ENCODE measurements around the gene PTPRD. TPM values are rescaled to one million over a fixed set of nuclear protein-coding genes. Genes with fewer than 3 reads are reported as not detected.

PTPRD gene
- total RNA-seq, 3 donors from 2014 or later (not counting 1 experiment from before 2014, with no cell fraction given): 0.05 to 0.68 TPM; not detected in 1

DNA sequence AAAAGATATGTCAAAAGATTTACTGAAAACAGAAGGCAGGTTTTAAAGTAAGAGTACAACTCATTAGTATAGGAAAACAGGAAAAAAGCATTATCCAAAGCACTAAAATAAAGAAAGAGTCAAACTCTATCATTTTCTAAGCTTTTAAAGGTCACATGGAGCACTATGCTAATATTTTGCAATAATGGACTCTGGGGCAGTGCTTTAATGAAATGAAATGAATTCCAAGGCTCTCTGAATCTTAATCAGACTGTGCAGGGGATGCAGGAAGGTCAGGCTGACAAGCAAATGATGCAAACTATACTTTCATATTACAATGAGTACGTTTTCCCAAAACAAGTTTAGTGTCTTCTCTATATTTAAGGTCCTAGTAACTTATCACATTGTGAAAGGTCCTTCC lies 1831.3 kb downstream of the PTPRD start:
- Histone ChIP-seq H3K4me3 (ENCODE audit: low read length) (no peak overlapping the region), H3K36me3 (ENCODE audit: control insufficient read depth, insufficient read depth, low read length) (no peaks in the 10 kb centered on the region), H3K4me1 (ENCODE audit: control insufficient read depth, insufficient read depth, low read length) (no peaks in the 10 kb centered on the region), H3K9me3 (ENCODE audit: control insufficient read depth, insufficient read depth, low read length) (no peaks in the 10 kb centered on the region), H3K27me3 (ENCODE audit: control insufficient read depth, insufficient read depth, low read length) (no peaks in the 10 kb centered on the region), H3K27ac (ENCODE audit: low read length) (no peak overlapping the region)
- TF ChIP-seq, protein P1, sequence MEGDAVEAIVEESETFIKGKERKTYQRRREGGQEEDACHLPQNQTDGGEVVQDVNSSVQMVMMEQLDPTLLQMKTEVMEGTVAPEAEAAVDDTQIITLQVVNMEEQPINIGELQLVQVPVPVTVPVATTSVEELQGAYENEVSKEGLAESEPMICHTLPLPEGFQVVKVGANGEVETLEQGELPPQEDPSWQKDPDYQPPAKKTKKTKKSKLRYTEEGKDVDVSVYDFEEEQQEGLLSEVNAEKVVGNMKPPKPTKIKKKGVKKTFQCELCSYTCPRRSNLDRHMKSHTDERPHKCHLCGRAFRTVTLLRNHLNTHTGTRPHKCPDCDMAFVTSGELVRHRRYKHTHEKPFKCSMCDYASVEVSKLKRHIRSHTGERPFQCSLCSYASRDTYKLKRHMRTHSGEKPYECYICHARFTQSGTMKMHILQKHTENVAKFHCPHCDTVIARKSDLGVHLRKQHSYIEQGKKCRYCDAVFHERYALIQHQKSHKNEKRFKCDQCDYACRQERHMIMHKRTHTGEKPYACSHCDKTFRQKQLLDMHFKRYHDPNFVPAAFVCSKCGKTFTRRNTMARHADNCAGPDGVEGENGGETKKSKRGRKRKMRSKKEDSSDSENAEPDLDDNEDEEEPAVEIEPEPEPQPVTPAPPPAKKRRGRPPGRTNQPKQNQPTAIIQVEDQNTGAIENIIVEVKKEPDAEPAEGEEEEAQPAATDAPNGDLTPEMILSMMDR (IDR thresholded peaks at IDR 0.05): no peak
- ATAC-seq: no peak
- no peak overlapping the region for H3K4me3 Mint-ChIP-seq
- peaks cover 0 to 3% of the 10 kb centered on the region in 2 donors for H3K9me3 Mint-ChIP-seq
- H3K4me1 Mint-ChIP-seq: no peaks in the 10 kb centered on the region
- H3K36me3 Mint-ChIP-seq: no peaks in the 10 kb centered on the region
- H3K27me3 Mint-ChIP-seq (ENCODE audit: low read depth in 2 of 2): no peaks in the 10 kb centered on the region
- WGBS (ENCODE audit: insufficient coverage): 78% methylated on average over 1 of the region's 1 CpG
- intact Hi-C loops (cut with micrococcal nuclease): no loop called here
- H3K27ac Mint-ChIP-seq: no peak overlapping the region
- no peak for DNase-seq

DNA sequence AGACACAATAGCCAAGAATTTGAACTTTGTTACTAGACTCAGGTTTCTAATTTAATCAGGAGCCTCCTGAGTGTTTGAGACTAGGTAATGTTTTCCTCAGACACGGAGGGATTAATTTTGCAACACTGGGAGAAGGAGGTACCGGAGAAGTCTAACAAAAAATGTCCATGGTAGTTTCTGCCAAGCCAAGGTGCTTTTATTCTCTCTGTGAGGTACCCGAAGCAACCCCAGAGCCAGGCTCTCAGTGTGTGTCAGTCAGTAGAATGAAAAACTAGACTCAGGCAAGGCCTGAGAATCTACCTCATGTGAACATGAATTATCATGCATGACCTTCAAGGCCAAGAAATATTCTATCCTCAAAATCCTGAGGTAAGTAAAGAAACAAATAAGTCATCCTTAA lies 1832.4 kb downstream of the PTPRD start:
- TF ChIP-seq, protein P1 (IDR thresholded peaks at IDR 0.05): no peak
- Histone ChIP-seq H3K27ac (ENCODE audit: low read length) (no peak overlapping the region), H3K4me3 (ENCODE audit: low read length) (no peak overlapping the region), H3K4me1 (ENCODE audit: control insufficient read depth, insufficient read depth, low read length) (no peaks in the 10 kb centered on the region), H3K27me3 (ENCODE audit: control insufficient read depth, insufficient read depth, low read length) (no peaks in the 10 kb centered on the region), H3K36me3 (ENCODE audit: control insufficient read depth, insufficient read depth, low read length) (no peaks in the 10 kb centered on the region), H3K9me3 (ENCODE audit: control insufficient read depth, insufficient read depth, low read length) (no peaks in the 10 kb centered on the region)
- H3K4me3 Mint-ChIP-seq: no peak overlapping the region
- H3K27ac Mint-ChIP-seq: no peak overlapping the region
- intact Hi-C loops (cut with micrococcal nuclease): no loop called here
- H3K9me3 Mint-ChIP-seq: peaks cover 0 to 3% of the 10 kb centered on the region in 2 donors
- WGBS (ENCODE audit: insufficient coverage): 72% methylated on average over 3 of the region's 3 CpGs
- no peaks in the 10 kb centered on the region for H3K4me1 Mint-ChIP-seq
- DNase-seq: no peak
- H3K36me3 Mint-ChIP-seq: no peaks in the 10 kb centered on the region
- no peak for ATAC-seq
- H3K27me3 Mint-ChIP-seq (ENCODE audit: low read depth in 2 of 2): no peaks in the 10 kb centered on the region

DNA sequence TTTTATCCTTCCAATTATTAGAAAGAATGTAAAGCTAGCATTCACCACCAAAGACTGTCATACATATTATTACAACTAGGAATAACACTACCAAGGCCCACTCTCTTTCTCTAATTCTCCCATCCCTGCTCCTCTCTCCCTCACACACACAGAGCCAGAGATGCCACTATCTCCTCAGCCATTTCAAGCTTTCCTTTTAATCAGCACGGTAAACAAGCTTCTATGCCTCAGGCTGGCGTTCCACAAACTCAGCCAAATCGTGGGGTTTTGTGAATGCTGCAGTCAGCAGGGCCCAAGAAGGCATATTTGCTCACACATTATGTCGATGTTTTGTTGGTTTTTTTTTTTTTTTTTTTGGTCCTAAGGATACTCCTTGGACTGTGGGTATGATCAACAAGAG lies 1833.3 kb downstream of the PTPRD start:
- H3K27me3 Mint-ChIP-seq (ENCODE audit: low read depth in 2 of 2): no peaks in the 10 kb centered on the region
- Histone ChIP-seq H3K27me3 (ENCODE audit: control insufficient read depth, insufficient read depth, low read length) (no peaks in the 10 kb centered on the region), H3K36me3 (ENCODE audit: control insufficient read depth, insufficient read depth, low read length) (no peaks in the 10 kb centered on the region), H3K4me3 (ENCODE audit: low read length) (no peak overlapping the region), H3K4me1 (ENCODE audit: control insufficient read depth, insufficient read depth, low read length) (no peaks in the 10 kb centered on the region), H3K27ac (ENCODE audit: low read length) (no peak overlapping the region), H3K9me3 (ENCODE audit: control insufficient read depth, insufficient read depth, low read length) (no peaks in the 10 kb centered on the region)
- H3K27ac Mint-ChIP-seq: no peak overlapping the region
- no peaks in the 10 kb centered on the region for H3K36me3 Mint-ChIP-seq
- TF ChIP-seq, protein P1 (IDR thresholded peaks at IDR 0.05): no peak
- 82% methylated on average over 4 of the region's 4 CpGs for WGBS (ENCODE audit: insufficient coverage)
- DNase-seq: no peak
- no peak for ATAC-seq
- H3K9me3 Mint-ChIP-seq: peaks cover 0 to 3% of the 10 kb centered on the region in 2 donors
- no peaks in the 10 kb centered on the region for H3K4me1 Mint-ChIP-seq
- H3K4me3 Mint-ChIP-seq: no peak overlapping the region
- intact Hi-C loops (cut with micrococcal nuclease): no loop called here

DNA sequence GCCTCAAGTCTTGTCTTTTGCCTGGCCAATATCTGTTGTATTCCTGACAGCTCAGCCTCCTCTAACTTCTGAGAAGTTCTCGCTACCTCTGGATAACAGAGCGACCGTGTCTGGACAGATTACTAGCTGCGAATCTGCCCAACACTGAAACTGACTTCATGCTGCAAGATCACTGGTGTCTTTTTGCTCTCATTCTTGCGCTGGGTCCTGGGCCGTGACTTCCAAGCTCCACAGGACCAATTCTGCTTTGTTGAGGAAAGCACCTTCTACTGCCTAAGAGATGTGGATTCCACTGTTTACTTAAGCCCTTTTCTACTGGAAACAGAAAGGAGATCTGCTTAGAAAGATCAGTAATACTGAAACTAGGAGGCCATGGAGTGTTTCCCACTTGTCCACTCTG lies 1834.4 kb downstream of the PTPRD start:
- no peaks in the 10 kb centered on the region for H3K4me1 Mint-ChIP-seq
- TF ChIP-seq, protein P1 (IDR thresholded peaks at IDR 0.05): no peak
- no peaks in the 10 kb centered on the region for H3K4me1 ChIP-seq (ENCODE audit: control insufficient read depth, insufficient read depth, low read length)
- H3K36me3 ChIP-seq (ENCODE audit: control insufficient read depth, insufficient read depth, low read length): no peaks in the 10 kb centered on the region
- H3K27me3 ChIP-seq (ENCODE audit: control insufficient read depth, insufficient read depth, low read length): no peaks in the 10 kb centered on the region
- DNase-seq (no peak), ATAC-seq (no peak)
- H3K9me3 Mint-ChIP-seq: peaks cover 2 to 3% of the 10 kb centered on the region in 2 donors
- whole genome bisulfite sequencing (ENCODE audit: insufficient coverage): 94% methylated on average over 6 of the region's 6 CpGs
- no peak overlapping the region for H3K27ac ChIP-seq (ENCODE audit: low read length)
- no peak overlapping the region for H3K4me3 Mint-ChIP-seq
- no peak overlapping the region for H3K4me3 ChIP-seq (ENCODE audit: low read length)
- intact Hi-C loops (cut with micrococcal nuclease): no loop called here
- H3K9me3 ChIP-seq (ENCODE audit: control insufficient read depth, insufficient read depth, low read length): no peaks in the 10 kb centered on the region
- H3K27me3 Mint-ChIP-seq (ENCODE audit: low read depth in 2 of 2): no peaks in the 10 kb centered on the region
- H3K27ac Mint-ChIP-seq: no peak overlapping the region
- H3K36me3 Mint-ChIP-seq: no peaks in the 10 kb centered on the region
